PC-9 (cell line): Measurements from ENCODE around the gene GRPEL2.

Experiments used
- EZH2 ChIP-seq: fragments of 200-600 bp; sonication (generic); IDR thresholded peaks from 2 replicates; pipeline ENCODE4 v1.8.0; 2017; ENCODE audit warnings: antibody characterized with exemption, low read depth
- TF ChIP-seq, protein P1 (sequence below): fragments of 200-600 bp; sonication (generic); conservative IDR thresholded peaks from 2 replicates; pipeline ENCODE4 v1.6.1; 2017; ENCODE audit warnings: mixed run types, antibody characterized with exemption, mild to moderate bottlenecking, moderate library complexity

DNA sequence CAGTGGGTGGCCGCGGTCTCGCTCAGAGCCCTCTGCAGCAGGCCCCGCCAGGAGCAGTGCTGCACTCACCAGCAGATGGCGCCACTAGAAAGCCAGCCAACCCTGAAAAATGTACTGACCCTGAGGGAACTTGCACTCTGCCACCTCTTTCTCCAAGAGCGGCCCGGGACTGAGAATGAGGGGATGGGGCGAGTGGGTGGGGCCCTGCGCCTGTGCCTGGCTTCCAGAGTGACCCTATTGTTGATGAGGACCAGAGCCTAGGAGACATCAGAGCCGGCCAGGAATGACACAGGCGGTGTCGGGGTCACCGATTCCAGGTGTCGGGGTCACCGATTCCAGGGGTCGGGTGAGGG, 36.7 kb downstream of the GRPEL2 start:
- TF ChIP-seq, protein P1, sequence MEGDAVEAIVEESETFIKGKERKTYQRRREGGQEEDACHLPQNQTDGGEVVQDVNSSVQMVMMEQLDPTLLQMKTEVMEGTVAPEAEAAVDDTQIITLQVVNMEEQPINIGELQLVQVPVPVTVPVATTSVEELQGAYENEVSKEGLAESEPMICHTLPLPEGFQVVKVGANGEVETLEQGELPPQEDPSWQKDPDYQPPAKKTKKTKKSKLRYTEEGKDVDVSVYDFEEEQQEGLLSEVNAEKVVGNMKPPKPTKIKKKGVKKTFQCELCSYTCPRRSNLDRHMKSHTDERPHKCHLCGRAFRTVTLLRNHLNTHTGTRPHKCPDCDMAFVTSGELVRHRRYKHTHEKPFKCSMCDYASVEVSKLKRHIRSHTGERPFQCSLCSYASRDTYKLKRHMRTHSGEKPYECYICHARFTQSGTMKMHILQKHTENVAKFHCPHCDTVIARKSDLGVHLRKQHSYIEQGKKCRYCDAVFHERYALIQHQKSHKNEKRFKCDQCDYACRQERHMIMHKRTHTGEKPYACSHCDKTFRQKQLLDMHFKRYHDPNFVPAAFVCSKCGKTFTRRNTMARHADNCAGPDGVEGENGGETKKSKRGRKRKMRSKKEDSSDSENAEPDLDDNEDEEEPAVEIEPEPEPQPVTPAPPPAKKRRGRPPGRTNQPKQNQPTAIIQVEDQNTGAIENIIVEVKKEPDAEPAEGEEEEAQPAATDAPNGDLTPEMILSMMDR: peak; percentile 94
- TF ChIP-seq EZH2: no peak
